Neural crest cell (in vitro differentiated cells): ENCODE results near the gene TEAD1. TPM values are rescaled to one million over a fixed set of nuclear protein-coding genes. Genes with fewer than 3 reads are reported as not detected.
A peak's percentile ranks its signal among the peaks of the same experiment; 100 is the strongest.

Experiments
- DNase-seq: peaks from one replicate; pipeline ENCODE4 v3.0.0; 2021; ENCODE audit warnings: low read depth, mixed read lengths, low spot score
- H3K27ac Mint-ChIP-seq: one replicate; pipeline ENCODE4 v1.8.0; 2021; ENCODE audit warnings: mild to moderate bottlenecking, mixed read lengths; ENCODE audit not compliant: unreplicated experiment
- H3K27me3 Mint-ChIP-seq: 2 replicates; pipeline ENCODE4 v1.8.0; 2021; ENCODE audit warnings: low read depth, mild to moderate bottlenecking, mixed read lengths
- H3K36me3 Mint-ChIP-seq: 2 replicates; pipeline ENCODE4 v1.8.0; 2021; ENCODE audit warnings: low read depth, mild to moderate bottlenecking, mixed read lengths
- H3K4me1 Mint-ChIP-seq: 2 replicates; pipeline ENCODE4 v1.8.0; 2021; ENCODE audit warnings: mixed read lengths
- H3K4me3 Mint-ChIP-seq: one replicate; pipeline ENCODE4 v1.8.0; 2021; ENCODE audit warnings: mild to moderate bottlenecking, mixed read lengths
- H3K9me3 Mint-ChIP-seq: 2 replicates; pipeline ENCODE4 v1.8.0; 2021; ENCODE audit warnings: mixed read lengths
- CTCF ChIP-seq: fragments of 200-600 bp; sonication (generic); conservative IDR thresholded peaks from 2 replicates; pipeline ENCODE4 v1.5.0; 2021; ENCODE audit warnings: antibody characterized with exemption, mild to moderate bottlenecking
- total RNA-seq: library from RNA; stranded (reverse); gene quantifications from 2 replicates; pipeline ENCODE4 v1.2.1, GENCODE V29; 2021

Gene TEAD1
- total RNA-seq, 1 donor from 2014 or later = 84.1 TPM

- H3K4me3 Mint-ChIP-seq = no peak overlapping the region
Observed at GRCh38 chr11:12715941-12716340, 41.7 kb downstream of the TEAD1 start.

DNA sequence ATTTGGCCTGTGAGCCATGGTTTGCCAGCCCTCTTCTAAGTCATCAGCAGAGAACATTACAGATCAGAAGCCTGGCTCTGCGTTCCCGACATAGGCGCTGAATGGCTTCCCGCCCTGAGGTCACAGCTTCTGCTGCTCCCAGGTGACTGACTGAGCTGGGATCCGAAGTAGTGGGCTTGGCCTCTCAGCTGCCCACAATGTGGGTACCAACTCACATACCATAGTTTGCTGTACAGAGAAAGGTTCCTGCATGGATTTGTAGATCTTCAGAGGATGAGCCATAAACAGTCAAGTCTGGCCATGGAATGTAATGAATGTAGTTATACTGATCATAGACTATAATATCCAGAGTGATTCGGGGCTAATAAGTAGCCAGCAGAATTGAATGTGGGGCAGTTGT is 42.6 kb downstream of the TEAD1 start:
- Mint-ChIP-seq H3K36me3 (no peaks in the 10 kb centered on the region), H3K27me3 (no peaks in the 10 kb centered on the region), H3K9me3 (no peaks in the 10 kb centered on the region), H3K4me3 (no peak overlapping the region), H3K4me1 (peaks cover 84% of the 10 kb centered on the region), H3K27ac (no peak overlapping the region)
- TF ChIP-seq CTCF = no peak
- no peak for DNase-seq

More at GRCh38 chr11:12715941-12716340, 41.7 kb downstream of the TEAD1 start:
- Mint-ChIP-seq H3K27me3 (no peaks in the 10 kb centered on the region), H3K4me1 (peaks cover 78% of the 10 kb centered on the region), H3K9me3 (no peaks in the 10 kb centered on the region), H3K27ac (peak overlapping the region; percentile 65), H3K36me3 (no peaks in the 10 kb centered on the region)
- TF ChIP-seq CTCF = no peak
- DNase-seq = peak; percentile 28

DNA sequence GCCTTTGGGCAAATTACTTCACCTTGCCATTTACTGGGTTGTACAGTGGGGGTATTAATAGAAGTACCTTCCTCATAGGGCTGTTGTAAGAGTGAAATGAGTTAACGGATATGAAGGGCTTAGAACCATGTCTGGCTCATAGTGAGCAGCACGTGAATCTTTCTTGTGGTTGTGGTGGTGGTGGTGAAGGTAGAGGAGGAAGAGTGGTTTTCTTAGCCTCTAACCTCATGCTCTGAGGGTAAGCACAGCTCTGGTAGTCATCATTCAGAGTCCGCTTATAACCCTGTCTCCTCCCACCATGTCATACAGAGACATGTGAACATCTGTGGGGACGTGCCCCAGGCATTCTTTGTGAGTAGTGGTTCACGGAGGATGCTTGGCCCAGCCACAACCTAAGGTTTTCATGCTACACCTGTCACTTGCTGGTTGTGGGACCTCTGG is 43.6 kb downstream of the TEAD1 start:
- Mint-ChIP-seq H3K27me3 (no peaks in the 10 kb centered on the region), H3K36me3 (no peaks in the 10 kb centered on the region), H3K9me3 (no peaks in the 10 kb centered on the region), H3K4me1 (peaks cover 88% of the 10 kb centered on the region), H3K27ac (no peak overlapping the region), H3K4me3 (no peak overlapping the region)
- TF ChIP-seq CTCF = no peak
- no peak for DNase-seq

GRCh38 chr11:12719221-12719620 is 45.0 kb downstream of the TEAD1 start:
- TF ChIP-seq CTCF = no peak
- Mint-ChIP-seq H3K27me3 (no peaks in the 10 kb centered on the region), H3K9me3 (no peaks in the 10 kb centered on the region), H3K27ac (peak overlapping the region; percentile 47), H3K36me3 (no peaks in the 10 kb centered on the region), H3K4me3 (no peak overlapping the region), H3K4me1 (peaks cover 94% of the 10 kb centered on the region)
- no peak for DNase-seq

- Mint-ChIP-seq H3K27me3 (no peaks in the 10 kb centered on the region), H3K36me3 (peaks cover 6% of the 10 kb centered on the region), H3K4me1 (peaks cover 91% of the 10 kb centered on the region), H3K9me3 (no peaks in the 10 kb centered on the region), H3K27ac (peak overlapping the region; percentile 29), H3K4me3 (no peak overlapping the region)
- no peak for TF ChIP-seq CTCF
- no peak for DNase-seq
Observed at GRCh38 chr11:12721816-12722604, 47.8 kb downstream of the TEAD1 start.
